Measurements from ENCODE around the gene PPP3R1.

Gene PPP3R1

DNA sequence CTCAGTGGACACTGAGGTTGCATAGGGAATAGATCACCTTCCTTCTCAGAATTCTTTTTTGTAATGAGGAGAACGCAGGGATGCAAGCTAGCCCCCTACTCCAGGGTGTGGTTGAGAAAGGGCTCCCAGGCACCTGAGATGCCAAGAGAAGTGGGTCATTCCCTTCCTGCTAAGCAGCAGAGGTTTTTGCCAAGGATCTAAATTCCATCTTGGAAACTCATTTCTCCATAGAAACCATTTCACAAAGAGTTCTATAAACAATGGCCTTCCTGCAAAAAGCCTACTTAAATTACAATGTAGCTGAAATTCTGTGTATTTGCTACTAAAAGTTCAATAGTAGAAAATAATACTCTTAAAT is 3.7 kb upstream of the PPP3R1 start:
- DNase-seq (ENCODE audit: low spot score): no peak

DNA sequence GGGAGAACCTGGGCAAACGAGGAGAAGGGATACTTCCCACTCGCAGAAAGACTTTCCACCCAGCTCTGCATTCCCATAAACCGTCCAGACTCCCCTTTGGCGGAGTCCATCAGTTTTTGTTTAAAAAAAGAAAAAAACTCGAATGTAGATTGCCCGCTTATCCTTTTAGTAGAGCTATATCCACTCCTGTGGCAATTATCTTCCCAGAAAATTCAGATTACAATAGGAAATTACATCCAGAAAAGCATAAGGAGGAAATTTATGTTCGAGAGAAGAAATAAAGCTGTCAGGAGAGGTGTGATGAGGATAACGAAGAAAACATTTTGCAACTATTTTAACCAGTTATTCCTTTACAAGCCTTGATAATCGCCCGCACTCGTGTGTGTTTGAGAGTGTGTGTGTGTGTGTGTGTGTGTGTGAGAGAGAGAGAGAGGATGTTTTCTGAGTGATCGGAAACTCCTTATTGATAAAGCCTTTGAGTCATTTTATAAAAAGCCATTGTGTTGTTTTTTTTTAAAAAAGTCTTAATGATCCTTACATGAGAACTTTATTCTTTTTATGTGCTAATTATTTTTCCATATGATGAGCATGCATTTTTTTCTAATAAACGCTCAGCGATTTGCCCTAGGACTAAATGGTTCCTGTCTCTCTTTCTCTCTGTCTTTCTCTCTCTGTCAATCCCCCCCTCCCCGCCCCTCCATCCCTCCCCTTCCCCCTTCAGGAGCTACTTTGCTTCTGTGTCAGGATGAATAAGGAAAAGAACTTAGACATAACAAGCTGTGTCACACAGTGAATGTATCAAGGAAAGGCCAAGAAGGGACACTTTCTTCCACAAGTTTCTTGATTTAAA is 1.1 kb upstream of the PPP3R1 start:
- no peak for DNase-seq (ENCODE audit: low spot score)

DNA sequence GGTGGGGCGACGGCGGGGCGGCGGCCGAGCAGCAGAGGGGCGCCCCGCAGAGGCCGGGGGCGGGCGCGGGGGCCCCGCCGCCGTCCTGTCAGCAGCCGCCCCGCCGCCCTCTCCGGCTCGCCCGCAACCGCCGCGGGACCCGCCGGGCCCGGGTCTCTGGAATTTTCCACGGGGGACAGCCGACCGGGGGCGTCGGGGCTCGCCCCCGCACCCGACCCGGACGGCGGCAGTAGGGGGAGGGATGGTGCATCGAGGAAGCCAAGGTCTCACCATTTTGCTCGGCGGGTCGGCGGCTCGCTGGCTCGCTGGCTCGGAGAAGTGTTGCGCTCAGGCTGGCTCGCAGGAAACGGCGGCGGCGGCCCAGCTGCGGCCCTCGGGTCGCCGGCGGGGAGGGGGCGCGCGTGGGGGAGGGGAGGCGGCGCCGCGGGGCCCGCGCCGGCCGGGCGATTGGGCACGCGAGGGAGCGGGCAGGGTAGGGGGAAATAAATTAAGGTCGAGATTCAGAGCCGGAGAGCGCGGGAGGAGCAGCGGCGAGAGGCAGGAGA is 405 bp downstream of the PPP3R1 start:
- DNase-seq (ENCODE audit: low spot score): peak; percentile 47

DNA sequence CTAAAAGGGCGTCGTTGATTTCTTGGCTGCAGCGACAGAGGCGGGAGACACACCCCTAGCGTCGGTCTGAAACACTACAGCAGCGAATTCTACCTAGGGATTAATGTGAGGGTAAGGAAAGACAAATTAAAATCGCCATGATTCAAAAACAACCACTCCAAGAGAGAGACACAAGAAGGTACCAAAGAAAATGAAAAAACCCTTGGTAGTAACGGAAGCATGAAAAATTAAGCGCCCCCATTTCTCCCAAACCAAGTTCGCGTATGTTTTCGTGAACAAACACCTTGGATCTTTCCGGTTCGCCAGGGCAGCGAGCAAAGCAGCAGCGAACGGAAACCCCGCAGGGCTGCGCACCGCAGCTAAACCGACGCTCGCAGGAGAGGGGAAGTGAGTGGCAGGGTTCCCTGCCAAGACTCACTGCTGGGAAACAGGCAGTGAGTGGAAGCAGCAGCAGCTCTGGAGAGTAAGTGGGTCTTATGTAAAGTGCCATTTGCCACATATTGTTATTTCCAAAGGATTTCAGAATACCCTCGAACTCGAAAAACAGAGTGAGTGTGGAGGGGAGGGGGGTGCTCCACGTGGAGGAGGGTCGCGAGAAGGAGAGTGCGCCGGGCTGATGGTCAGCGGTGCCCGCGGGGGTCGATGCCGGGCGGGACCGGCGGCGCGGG is 1.0 kb downstream of the PPP3R1 start:
- DNase-seq (ENCODE audit: low spot score): peak; percentile 80

DNA sequence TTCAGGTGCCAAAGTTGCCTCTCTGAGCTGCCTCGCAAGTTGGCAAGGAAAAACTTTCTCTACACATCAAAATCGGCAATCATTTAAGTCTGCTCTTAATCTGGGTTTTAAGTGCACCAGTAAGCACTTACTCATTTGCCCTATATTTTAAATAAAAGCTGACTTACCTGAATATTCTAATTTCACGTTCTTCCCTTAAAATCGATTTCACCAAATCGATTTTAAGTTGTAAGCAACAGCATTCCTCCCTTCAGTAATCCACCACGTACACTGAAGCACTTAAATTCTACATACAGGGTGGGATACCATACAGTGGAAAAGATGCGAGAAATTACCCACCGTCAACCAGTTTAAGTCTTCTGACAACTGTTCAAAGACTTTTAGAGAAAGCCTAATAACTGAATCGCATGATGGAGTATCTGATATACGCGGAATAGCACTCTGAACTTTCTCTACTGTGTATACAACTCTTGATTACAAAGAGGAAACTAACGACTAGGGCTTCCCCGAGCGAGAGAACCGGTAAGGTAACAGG is 1.6 kb downstream of the PPP3R1 start:
- DNase-seq (ENCODE audit: low spot score): no peak

DNA sequence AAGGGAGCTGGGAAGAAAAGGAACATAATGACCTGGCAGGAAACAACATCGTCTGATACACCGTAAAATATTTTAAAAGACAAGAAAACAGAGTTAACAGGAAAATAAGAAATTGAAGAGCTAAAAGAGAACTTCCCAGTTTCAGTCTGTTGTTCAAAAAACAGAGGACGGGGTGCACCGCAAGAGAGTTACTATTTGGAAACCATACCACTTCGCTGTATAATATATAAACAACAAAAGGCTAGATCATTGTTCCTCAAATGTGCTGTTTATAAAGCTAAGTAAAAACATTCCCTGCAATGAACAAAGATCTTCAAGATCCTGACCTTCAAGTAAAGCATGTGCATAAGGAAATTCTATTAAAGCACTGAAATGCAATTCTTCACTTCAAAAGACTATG is 2.1 kb downstream of the PPP3R1 start:
- peak; percentile 13 for DNase-seq (ENCODE audit: low spot score)

DNA sequence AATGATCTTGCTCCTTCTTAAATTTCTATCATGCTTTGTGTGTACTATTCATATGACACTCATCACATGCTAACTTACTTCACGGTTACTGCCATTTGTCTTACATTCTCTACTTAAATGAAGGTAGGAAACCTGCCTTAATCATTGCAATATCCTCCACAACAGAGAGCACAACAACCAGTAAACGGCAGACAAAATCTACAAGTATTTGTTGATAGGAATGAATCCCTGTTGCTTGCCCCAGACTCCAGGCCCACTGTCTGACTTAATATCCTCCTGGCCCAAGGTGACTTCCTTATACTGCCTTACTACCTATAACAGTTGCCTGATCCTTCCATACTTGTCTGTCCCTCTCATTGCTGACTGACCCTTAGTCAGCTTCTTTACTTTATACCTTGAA is 3.5 kb downstream of the PPP3R1 start:
- no peak for DNase-seq (ENCODE audit: low spot score)

DNA sequence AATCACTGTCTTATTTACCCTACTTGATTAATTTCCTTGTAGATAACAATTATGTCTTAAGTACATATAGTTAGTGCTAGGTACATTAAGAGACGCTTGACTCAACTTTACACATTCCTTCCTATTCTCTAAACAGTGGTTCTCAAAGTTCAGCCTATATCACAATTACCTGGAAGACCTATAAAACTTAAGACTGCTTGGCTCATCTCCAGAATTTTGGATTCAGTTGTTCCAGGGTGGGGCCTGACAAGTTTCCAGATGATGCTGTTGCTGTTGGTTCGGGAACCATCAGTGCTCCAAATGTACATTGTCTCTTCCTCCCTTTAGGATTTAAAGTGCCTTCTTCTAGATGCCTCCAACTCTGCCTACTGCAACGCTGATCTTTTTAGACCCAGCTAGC is 4.0 kb downstream of the PPP3R1 start:
- DNase-seq (ENCODE audit: low spot score): no peak

DNA sequence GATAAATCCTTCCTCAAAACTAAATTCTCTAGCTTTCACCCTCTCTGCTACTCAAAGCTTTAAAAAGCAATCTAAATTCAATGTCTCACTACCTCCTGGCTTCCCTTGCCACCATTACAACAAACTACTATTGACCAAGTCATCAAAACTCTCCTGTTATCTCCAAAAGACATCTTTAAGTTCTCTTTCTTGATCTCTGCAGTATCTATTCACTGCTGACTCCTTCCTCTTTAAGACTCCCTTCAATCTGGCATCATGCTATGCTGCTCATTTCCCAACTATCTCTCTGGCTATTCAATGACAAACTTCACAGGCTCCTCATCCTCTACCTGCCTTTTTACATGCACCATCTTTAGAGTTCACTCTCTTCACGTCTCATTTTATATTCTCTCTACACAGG is 5.9 kb downstream of the PPP3R1 start:
- no peak for DNase-seq (ENCODE audit: low spot score)

DNA sequence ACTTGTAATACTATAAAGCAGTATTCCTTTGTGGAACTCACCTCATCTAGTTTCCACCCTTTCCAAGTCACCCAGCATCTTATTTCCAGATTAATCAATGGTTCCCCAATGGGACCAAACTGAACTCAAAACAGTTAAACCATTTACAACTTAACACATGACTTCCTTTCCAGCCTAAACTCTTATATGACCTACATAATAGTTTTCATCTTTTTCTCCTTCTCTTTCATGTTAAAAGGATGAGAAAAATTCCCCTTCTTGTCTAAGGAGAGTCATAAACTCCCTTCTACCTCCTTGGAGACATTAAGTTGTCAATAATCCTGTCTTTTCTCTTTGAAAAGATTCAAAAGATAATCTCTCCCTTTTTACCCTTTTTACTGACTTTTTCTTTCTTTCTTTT is 6.7 kb downstream of the PPP3R1 start:
- no peak for DNase-seq (ENCODE audit: low spot score)

DNA sequence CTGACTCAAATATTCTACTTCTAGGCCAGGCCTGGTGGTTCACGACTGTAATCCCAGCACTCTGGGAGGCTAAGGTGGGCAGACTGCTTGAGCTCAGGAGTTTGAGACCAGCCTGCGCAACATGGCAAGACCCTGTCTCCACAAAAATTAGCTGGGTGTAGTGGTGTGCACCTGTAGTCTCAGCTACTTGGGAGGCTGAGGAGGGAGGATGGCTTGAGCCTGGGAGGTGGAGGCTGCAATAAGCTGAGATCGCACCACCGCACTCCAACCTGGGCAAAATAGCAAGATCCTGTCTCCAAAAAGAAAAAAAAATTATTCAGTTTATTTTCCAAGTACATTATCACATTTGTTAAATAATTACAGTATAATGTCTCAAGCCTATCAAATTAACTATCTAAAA is 7.3 kb downstream of the PPP3R1 start:
- no peak for DNase-seq (ENCODE audit: low spot score)

DNA sequence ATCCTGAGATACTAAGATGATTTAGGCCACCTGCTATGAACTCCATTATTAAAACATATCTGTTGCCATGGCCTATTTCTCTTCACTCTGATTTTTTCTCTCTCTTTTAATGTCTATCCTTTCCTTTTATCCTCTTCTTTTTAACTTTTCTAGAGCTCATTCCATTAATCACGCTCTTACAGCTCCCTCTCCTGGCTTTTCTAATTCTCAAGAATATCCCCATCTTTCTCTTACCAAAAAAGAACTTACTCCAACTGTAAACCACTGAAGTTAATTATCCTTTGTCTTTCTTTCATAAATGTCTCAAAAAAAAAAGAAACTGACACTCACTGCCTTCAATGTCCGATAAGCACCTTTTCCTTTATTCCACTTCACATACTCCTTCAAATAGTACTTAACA is 7.9 kb downstream of the PPP3R1 start:
- DNase-seq (ENCODE audit: low spot score): no peak

DNA sequence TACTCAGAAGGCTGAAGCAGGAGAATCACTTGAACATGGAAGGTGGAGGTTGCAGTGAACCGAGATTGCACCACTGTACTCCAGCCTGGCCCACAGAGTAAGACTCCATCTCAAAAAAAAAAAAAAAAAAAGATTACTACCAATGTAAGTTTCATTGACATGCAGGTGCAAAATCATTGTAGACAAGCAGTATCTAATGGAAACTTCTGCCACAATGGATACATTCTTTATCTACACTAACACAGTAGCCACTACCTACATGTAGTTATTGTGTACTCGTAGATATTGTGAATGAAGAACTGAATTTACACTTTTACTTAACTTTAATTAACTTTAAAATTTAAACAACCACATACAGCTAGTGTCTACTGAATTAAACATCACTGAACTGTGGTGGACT is 10.6 kb downstream of the PPP3R1 start:
- no peak for DNase-seq (ENCODE audit: low spot score)

DNA sequence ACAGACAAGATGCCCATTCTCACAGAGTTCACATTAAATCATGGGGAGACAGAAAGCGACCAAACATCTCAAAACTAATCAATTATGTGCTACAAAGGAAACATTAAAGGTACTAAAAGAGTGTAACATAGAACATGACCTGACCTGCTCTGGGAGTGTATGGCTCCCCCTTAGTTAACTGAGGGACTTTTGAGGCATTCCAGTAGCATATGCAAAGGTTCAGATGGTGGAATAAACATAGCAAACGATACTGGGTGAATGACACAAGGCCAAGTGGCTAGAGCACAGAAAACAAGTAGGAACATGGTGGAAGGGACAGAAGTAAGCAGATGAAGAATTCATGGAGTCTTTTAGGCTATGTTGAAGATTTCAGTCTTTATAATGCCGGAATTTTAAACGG is 11.9 kb downstream of the PPP3R1 start:
- DNase-seq (ENCODE audit: low spot score): no peak

DNA sequence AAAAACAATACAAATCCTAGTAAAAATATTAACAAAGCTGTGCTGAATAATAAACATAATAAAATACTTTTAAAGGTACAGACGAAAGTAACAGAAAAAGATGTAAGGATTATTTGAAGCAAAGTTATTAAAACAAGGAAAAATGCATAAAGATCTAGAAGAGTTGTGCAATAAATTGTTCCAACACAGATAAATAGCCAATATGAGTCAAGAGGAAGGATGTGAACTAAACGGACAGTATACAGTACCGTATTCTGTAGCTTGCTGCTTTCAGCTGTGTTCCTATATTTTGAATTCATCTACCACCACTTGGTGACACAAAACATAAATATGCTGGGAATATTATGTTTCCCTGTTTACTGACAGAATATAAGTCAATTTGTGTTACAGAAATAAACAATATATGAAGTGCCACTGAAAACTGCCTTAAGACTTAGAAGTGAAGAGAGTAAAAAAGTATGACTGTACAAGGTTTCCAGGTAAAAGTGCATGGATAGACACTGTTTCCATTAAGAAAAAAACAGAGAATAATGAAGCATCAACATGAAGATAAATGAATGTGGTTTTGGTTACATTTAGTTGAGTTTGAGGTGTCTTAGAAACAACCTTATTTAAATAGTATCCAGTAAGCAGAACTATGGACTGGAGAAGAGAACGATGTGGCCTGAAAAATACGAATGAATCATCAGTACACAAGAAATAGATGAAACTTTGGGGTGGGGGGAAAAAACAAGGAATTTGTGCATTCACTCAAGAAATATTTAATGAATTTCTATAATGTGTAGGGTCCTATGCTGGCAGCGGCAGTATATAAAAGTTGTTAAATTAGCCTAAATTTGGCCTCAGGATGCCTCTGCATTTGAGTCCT is 13.1 kb downstream of the PPP3R1 start:
- DNase-seq (ENCODE audit: low spot score): no peak

DNA sequence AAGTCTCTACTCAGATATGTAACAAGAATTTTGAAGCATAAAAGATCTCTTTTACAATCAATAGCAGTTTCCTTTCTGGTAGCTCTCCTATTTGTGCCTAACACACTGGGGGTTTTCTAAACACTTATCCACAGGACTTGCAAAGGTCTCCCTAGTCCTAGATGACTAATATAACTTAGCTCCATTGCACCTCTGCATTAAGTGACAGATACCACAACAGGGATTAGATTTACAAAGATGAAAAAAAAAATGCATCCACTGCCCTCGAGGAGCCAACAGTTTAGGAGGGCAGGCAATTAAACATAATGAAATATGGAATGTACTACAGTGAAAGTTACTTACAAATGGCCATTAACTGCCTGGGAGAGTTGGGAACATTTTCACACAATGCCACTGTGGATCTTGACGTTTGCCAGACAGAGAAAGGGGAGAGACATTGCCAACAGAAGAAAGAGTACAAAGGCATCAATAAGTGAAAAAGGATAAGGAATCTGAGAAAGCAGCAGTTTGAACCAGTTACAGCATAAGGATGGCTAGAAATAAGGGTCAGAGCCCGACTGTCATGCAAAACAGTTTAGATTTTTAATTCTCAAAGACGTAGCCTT is 14.3 kb downstream of the PPP3R1 start:
- no peak for DNase-seq (ENCODE audit: low spot score)

DNA sequence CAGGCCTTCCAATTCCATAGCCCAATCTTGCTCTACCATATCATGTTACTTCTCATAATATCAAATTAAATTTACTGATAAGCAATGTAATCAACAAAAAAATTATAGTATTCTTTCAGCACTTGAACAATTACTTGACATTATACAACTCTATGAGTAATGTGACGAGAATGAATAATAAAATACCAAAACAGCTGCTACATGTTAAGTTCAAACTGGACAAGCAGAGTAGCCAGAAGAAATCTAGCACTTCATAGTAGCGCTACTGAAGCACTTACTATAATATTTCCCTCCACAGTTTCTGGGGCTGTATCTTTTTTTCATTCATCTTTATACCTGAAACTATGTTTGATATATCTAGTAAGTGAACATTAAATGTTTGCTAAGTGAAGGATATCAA is 14.9 kb downstream of the PPP3R1 start:
- no peak for DNase-seq (ENCODE audit: low spot score)

DNA sequence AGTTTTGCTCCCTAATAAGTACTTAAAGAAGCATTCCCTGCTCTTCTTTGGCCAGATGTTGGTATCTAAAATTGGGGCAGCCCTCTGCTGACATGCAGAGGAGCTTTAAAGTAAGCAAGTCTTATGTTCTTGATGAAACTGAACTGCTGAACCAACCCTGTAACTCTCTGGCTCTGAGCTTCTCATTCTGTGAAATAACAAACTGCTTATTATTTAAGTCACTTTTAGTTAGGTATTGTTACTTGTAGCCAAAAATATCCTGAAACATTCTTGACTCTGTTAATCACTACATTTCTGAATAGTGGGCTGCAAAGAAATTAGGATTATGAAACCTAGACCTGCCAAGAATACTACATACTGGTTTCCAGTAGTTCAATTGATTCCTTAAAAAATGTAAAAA is 15.5 kb downstream of the PPP3R1 start:
- no peak for DNase-seq (ENCODE audit: low spot score)

DNA sequence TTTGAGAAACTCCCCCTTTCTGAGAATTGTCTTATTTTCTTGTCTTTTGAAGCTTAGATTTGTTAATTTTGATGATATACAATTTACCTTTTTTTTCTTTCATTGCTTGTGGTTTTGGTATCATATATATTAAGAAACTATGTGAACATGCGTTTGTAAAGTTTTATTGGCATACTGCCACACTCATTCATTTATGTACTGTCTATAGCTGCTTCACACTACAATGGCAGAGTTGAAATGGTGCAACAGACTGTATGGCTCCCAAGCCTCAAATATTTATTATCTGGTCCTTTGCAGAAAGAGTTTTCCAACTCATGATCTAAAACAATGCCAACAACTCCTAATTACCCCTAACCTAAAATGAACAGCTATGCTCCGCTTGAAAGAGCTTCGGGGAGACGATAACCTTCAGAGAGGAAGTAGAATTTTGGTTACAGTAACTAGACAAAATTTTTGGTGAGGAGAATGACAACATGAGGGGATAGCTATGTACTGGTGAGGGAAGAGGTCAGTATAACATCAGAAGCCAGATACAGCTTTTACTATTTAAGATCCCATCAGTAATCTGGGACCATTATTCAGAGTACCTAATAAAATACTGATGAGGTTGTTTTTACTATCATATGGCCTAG is 16.1 kb downstream of the PPP3R1 start:
- no peak for DNase-seq (ENCODE audit: low spot score)

DNA sequence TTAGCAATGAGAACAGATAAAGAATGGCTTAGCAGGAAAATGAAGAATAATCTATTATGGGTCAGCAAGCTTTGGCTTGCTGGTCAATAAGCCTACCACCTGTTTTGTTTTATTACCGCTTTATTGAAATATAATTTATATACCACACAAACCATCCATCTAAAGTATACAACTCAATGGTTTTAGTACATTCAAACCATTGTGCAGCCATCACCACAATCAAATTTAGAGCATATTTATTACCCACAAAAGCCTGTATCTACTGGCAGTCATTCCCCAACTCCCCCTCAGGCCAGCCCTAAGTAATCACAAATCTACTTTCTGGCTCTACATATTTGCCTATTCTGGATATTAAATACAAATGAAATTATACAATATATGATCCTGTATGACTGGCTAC is 17.2 kb downstream of the PPP3R1 start:
- DNase-seq (ENCODE audit: low spot score): no peak

DNA sequence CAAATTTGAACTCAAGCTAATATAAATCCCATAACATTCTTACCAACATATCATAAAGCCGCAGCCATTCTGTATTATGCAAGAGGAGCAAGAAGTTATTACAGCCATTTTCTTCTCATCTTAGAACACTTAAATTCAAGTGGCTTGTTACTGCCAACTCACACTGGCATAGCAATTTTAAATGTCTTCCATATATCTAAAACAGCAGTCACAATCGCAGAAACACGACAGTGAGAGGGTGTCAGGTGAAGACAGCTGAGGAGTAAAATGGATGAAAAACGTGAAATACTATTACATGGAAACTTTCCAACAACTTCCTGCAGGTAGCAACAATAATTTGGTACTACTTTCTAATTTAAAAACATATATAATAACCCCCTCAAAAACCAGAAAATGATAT is 17.9 kb downstream of the PPP3R1 start:
- no peak for DNase-seq (ENCODE audit: low spot score)

DNA sequence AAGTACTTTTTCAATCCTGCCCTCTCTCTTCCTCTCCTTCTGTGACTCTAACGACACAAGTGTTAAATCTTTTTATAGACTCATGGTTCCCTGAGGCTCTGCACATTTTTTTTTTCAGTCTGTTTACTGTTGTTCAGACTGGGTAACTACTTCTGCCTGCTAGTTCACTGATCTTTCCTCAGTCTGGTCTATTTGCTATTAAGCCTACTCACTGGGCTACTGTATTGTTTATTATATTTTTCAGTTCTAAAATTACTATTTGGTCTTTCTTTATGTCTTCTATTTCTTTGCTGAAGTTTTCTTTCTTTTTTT is 21.3 kb downstream of the PPP3R1 start:
- no peak for DNase-seq (ENCODE audit: low spot score)
